ENCODE measurements around the gene TELO2. TPM values are rescaled to one million over a fixed set of nuclear protein-coding genes. Genes with fewer than 3 reads are reported as not detected.
A peak's percentile ranks its signal among the peaks of the same experiment; 100 is the strongest.

The TELO2 gene
- polyA plus RNA-seq, 2 of the 4 experiments (the other 2 are of a cell fraction) = 10.6 to 34.8 TPM

GRCh38 chr16:1537763-1538289 lies 44.7 kb downstream of the TELO2 start:
- Histone ChIP-seq H3K27ac (no peak overlapping the region), H3K9me3 (no peaks in the 10 kb centered on the region), H3K4me3 (no peak overlapping the region), H3K4me2 (no peak overlapping the region), H3K4me1 (no peaks in the 10 kb centered on the region)
- ChIA-PET CTCF (interaction anchor here (1.1 to 1.2 kb wide), 2 partner anchors 79 to 168 kb away, joined by 4 to 5 read pairs; partner anchors contain the start of gene MAPK8IP3), POLR2A (no interaction called here)
- no peak for ATAC-seq
- no peak for DNase-seq (ENCODE audit: low read depth in 1 of 2, low spot score in 1 of 2)
- WGBS (ENCODE audit: missing lambda C conversion rate) = 89% methylated on average over 20 of the region's 26 CpGs
- no peak for FAIRE-seq
- TF ChIP-seq RNF2 (IDR thresholded peaks at IDR 0.05; ENCODE audit: borderline replicate concordance, low read depth) (no peak), CBX8 (IDR thresholded peaks at IDR 0.05) (no peak), RARB (CRISPR knock-in tag; IDR thresholded peaks at IDR 0.05) (no peak), REST (IDR thresholded peaks at IDR 0.05) (no peak), BHLHE40 (IDR thresholded peaks at IDR 0.05; ENCODE audit: low read depth, low read length) (no peak), ELK1 (IDR thresholded peaks at IDR 0.05; ENCODE audit: low read depth, low read length) (no peak)

GRCh38 chr16:1538804-1539520 lies 45.8 kb downstream of the TELO2 start:
- DNase-seq (ENCODE audit: low read depth in 1 of 2, low spot score in 1 of 2) (peak in 1 of 2 experiments; percentile 24), ATAC-seq (peak in 1 of 2 experiments; percentile 51; a peak in 3 of 6 replicates), FAIRE-seq (no peak)
- Histone ChIP-seq H3K27ac (no peak overlapping the region), H3K4me3 (no peak overlapping the region), H3K4me2 (no peak overlapping the region), H3K4me1 (peaks cover 3% of the 10 kb centered on the region; the same call in 1 of the 3 replicates), H3K9me3 (no peaks in the 10 kb centered on the region)
- 86% methylated on average over 13 of the region's 22 CpGs for WGBS (ENCODE audit: missing lambda C conversion rate)
- POLR2A ChIA-PET = no interaction called here
- CTCF ChIA-PET = interaction anchor here (0.8 to 1.2 kb wide), 3 partner anchors 9 to 167 kb away, joined by 3 to 5 read pairs (median 4); partner anchors contain the start of gene MAPK8IP3
- TF ChIP-seq RAD21 (conservative IDR thresholded peaks at IDR 0.05 in 1 of 2, IDR thresholded peaks at IDR 0.05 in 1 of 2) (peak in 1 of 2 experiments; percentile 33; a peak in 1 of 5 replicates), BHLHE40 (IDR thresholded peaks at IDR 0.05; ENCODE audit: low read depth, low read length) (no peak), KDM1A (IDR thresholded peaks at IDR 0.05; ENCODE audit: low read depth) (no peak), CTCF (IDR thresholded peaks at IDR 0.05) (0 out of 3 replicates have a peak, but pooled peaks have one; percentile 7), MAFK (IDR thresholded peaks at IDR 0.05; ENCODE audit: partially characterized antibody) (no peak), REST (IDR thresholded peaks at IDR 0.05) (no peak)

Data from A549 (cell line).